HEK293 (cell line): Measurements from ENCODE around the gene CORO2B.

Experiments used
- IKZF3 ChIP-seq: fragments of 450-650 bp; IDR thresholded peaks from 2 replicates; pipeline ENCODE4 v1.5.0; 2018; ENCODE audit warnings: missing biosample characterization, mild to moderate bottlenecking, missing genetic modification characterization, moderate library complexity
- KLF7 ChIP-seq: fragments of 450-650 bp; formaldehyde crosslinking; IDR thresholded peaks from 2 replicates; pipeline ENCODE4 v1.5.1; 2016; ENCODE audit warnings: missing biosample characterization, missing genetic modification characterization, borderline replicate concordance
- KLF9 ChIP-seq: fragments of 450-650 bp; formaldehyde crosslinking; IDR thresholded peaks from 2 replicates; pipeline ENCODE4 v1.5.1; 2016; ENCODE audit warnings: missing biosample characterization, missing genetic modification characterization, low read depth
- MEIS1 ChIP-seq: sonication (generic); formaldehyde crosslinking; IDR thresholded peaks from 2 replicates; pipeline ENCODE4 v1.8.1; 2022; ENCODE audit warnings: missing genetic modification reagents, mild to moderate bottlenecking, borderline replicate concordance
- MYNN ChIP-seq: fragments of 450-650 bp; formaldehyde crosslinking; IDR thresholded peaks from 2 replicates; pipeline ENCODE4 v1.5.1; 2016; ENCODE audit warnings: missing biosample characterization, missing genetic modification characterization, borderline replicate concordance
- PRDM1 ChIP-seq: fragments of 450-650 bp; formaldehyde crosslinking; IDR thresholded peaks from 2 replicates; pipeline ENCODE4; 2016; ENCODE audit warnings: missing biosample characterization, missing genetic modification characterization
- SETDB1 ChIP-seq: IDR thresholded peaks from one replicate; pipeline ENCODE4 v1.6.1; 2017; ENCODE audit warnings: mild to moderate bottlenecking, low read length, moderate library complexity, mixed read lengths; ENCODE audit not compliant: insufficient read length
- SP3 ChIP-seq: fragments of 450-650 bp; formaldehyde crosslinking; IDR thresholded peaks from 2 replicates; pipeline ENCODE4 v1.5.1; 2016; ENCODE audit warnings: missing biosample characterization, missing genetic modification characterization
- TCF7L2 ChIP-seq: IDR thresholded peaks from 2 replicates; pipeline ENCODE4 v1.6.1; 2011; ENCODE audit warnings: low read depth, mild to moderate bottlenecking, inconsistent platforms, low read length, moderate library complexity, borderline replicate concordance
- WT1 ChIP-seq: fragments of 450-650 bp; formaldehyde crosslinking; IDR thresholded peaks from 2 replicates; pipeline ENCODE4 v1.5.1; 2016; ENCODE audit warnings: missing biosample characterization, missing genetic modification characterization
- ZBTB7A ChIP-seq: fragments of 450-650 bp; formaldehyde crosslinking; IDR thresholded peaks from 2 replicates; pipeline ENCODE4 v1.5.1; 2016; ENCODE audit warnings: low read depth, missing biosample characterization, missing genetic modification characterization
- ZEB2 ChIP-seq: fragments of 450-650 bp; formaldehyde crosslinking; IDR thresholded peaks from 2 replicates; pipeline ENCODE4 v1.5.1; 2016; ENCODE audit warnings: missing biosample characterization, missing genetic modification characterization
- ZFP69B ChIP-seq: fragments of 450-650 bp; formaldehyde crosslinking; IDR thresholded peaks from 2 replicates; pipeline ENCODE4 v1.5.1; 2016; ENCODE audit warnings: missing biosample characterization, missing genetic modification characterization
- ZNF10 ChIP-seq: fragments of 450-650 bp; formaldehyde crosslinking; IDR thresholded peaks from 2 replicates; pipeline ENCODE4 v1.5.1; 2017; ENCODE audit warnings: missing biosample characterization, missing genetic modification characterization
- ZNF132 ChIP-seq: fragments of 450-650 bp; formaldehyde crosslinking; IDR thresholded peaks from 2 replicates; pipeline ENCODE4 v1.5.1; 2017; ENCODE audit warnings: missing biosample characterization, missing genetic modification characterization, borderline replicate concordance
- ZNF138 ChIP-seq: fragments of 450-650 bp; formaldehyde crosslinking; IDR thresholded peaks from 2 replicates; pipeline ENCODE4 v1.5.1; 2016; ENCODE audit warnings: missing biosample characterization, missing genetic modification characterization, borderline replicate concordance
- ZNF140 ChIP-seq: fragments of 450-650 bp; formaldehyde crosslinking; IDR thresholded peaks from 2 replicates; pipeline ENCODE4 v1.5.1; 2016; ENCODE audit warnings: missing biosample characterization, missing genetic modification characterization
- ZNF146 ChIP-seq: fragments of 450-650 bp; formaldehyde crosslinking; IDR thresholded peaks from 2 replicates; pipeline ENCODE4 v1.5.1; 2016; ENCODE audit warnings: missing biosample characterization, missing genetic modification characterization
- ZNF157 ChIP-seq: fragments of 450-650 bp; formaldehyde crosslinking; IDR thresholded peaks from 2 replicates; pipeline ENCODE4 v1.5.1; 2016; ENCODE audit warnings: missing biosample characterization, missing genetic modification characterization
- ZNF169 ChIP-seq: fragments of 450-650 bp; formaldehyde crosslinking; IDR thresholded peaks from 2 replicates; pipeline ENCODE4 v1.5.1; 2016; ENCODE audit warnings: missing biosample characterization, missing genetic modification characterization
- ZNF335 ChIP-seq: fragments of 450-650 bp; formaldehyde crosslinking; conservative IDR thresholded peaks from 2 replicates; pipeline ENCODE4 v1.5.1; 2016; ENCODE audit warnings: missing biosample characterization, missing genetic modification characterization
- ZNF350 ChIP-seq: fragments of 450-650 bp; formaldehyde crosslinking; IDR thresholded peaks from 2 replicates; pipeline ENCODE4 v1.5.0; 2017; ENCODE audit warnings: missing biosample characterization, mild to moderate bottlenecking, missing genetic modification characterization
- ZNF426 ChIP-seq: fragments of 450-650 bp; formaldehyde crosslinking; IDR thresholded peaks from 2 replicates; pipeline ENCODE4 v1.5.1; 2017; ENCODE audit warnings: missing biosample characterization, missing genetic modification characterization, mild to moderate bottlenecking, inconsistent platforms, moderate library complexity
- ZNF433 ChIP-seq: fragments of 450-650 bp; formaldehyde crosslinking; IDR thresholded peaks from 2 replicates; pipeline ENCODE4 v1.5.1; 2016; ENCODE audit warnings: missing biosample characterization, missing genetic modification characterization, low read depth
- ZNF473 ChIP-seq: fragments of 450-650 bp; formaldehyde crosslinking; IDR thresholded peaks from 2 replicates; pipeline ENCODE4 v1.5.1; 2017; ENCODE audit warnings: missing biosample characterization, missing genetic modification characterization
- ZNF510 ChIP-seq: fragments of 450-650 bp; formaldehyde crosslinking; IDR thresholded peaks from 2 replicates; pipeline ENCODE4 v1.5.1; 2018; ENCODE audit warnings: mild to moderate bottlenecking, missing genetic modification characterization, missing biosample characterization; ENCODE audit not compliant: insufficient replicate concordance
- ZNF521 ChIP-seq: fragments of 450-650 bp; formaldehyde crosslinking; IDR thresholded peaks from 2 replicates; pipeline ENCODE4 v1.5.1; 2017; ENCODE audit warnings: missing biosample characterization, mild to moderate bottlenecking, missing genetic modification characterization
- ZNF529 ChIP-seq: fragments of 450-650 bp; formaldehyde crosslinking; IDR thresholded peaks from 2 replicates; pipeline ENCODE4 v1.5.1; 2017; ENCODE audit warnings: missing genetic modification characterization, missing biosample characterization; ENCODE audit not compliant: insufficient replicate concordance
- ZNF560 ChIP-seq: fragments of 450-650 bp; formaldehyde crosslinking; IDR thresholded peaks from 2 replicates; pipeline ENCODE4 v1.5.1; 2017; ENCODE audit warnings: missing biosample characterization, missing genetic modification characterization, borderline replicate concordance
- ZNF596 ChIP-seq: fragments of 450-650 bp; IDR thresholded peaks from 2 replicates; pipeline ENCODE4 v1.5.0; 2018; ENCODE audit warnings: missing biosample characterization, mild to moderate bottlenecking, missing genetic modification characterization, moderate library complexity
- ZNF670 ChIP-seq: fragments of 450-650 bp; formaldehyde crosslinking; IDR thresholded peaks from 2 replicates; pipeline ENCODE4 v1.5.1; 2016; ENCODE audit warnings: missing biosample characterization, missing genetic modification characterization, low read depth
- ZNF701 ChIP-seq: fragments of 450-650 bp; formaldehyde crosslinking; IDR thresholded peaks from 2 replicates; pipeline ENCODE4 v1.5.1; 2016; ENCODE audit warnings: missing biosample characterization, missing genetic modification characterization
- ZSCAN16 ChIP-seq: fragments of 450-650 bp; formaldehyde crosslinking; IDR thresholded peaks from 2 replicates; pipeline ENCODE4 v1.5.1; 2016; ENCODE audit warnings: missing biosample characterization, missing genetic modification characterization
- ZSCAN23 ChIP-seq: fragments of 450-650 bp; formaldehyde crosslinking; IDR thresholded peaks from 2 replicates; pipeline ENCODE4 v1.5.1; 2016; ENCODE audit warnings: missing biosample characterization, missing genetic modification characterization
- TF ChIP-seq, protein P1 (sequence below): fragments of 450-650 bp; formaldehyde crosslinking; optimal IDR thresholded peaks from 2 replicates; pipeline ENCODE3; 2016; ENCODE audit warnings: missing biosample characterization, mild to moderate bottlenecking, missing genetic modification characterization
- TF ChIP-seq, protein P2 (sequence below): sonication (generic); formaldehyde crosslinking; IDR thresholded peaks from 2 replicates; pipeline ENCODE4 v1.8.1; 2022; ENCODE audit warnings: mild to moderate bottlenecking, moderate library complexity, missing genetic modification reagents
- TF ChIP-seq, protein P3 (sequence below): fragments of 450-650 bp; IDR thresholded peaks from 2 replicates; pipeline ENCODE4 v1.5.1; 2018; ENCODE audit warnings: missing biosample characterization, missing genetic modification characterization

CORO2B gene

DNA sequence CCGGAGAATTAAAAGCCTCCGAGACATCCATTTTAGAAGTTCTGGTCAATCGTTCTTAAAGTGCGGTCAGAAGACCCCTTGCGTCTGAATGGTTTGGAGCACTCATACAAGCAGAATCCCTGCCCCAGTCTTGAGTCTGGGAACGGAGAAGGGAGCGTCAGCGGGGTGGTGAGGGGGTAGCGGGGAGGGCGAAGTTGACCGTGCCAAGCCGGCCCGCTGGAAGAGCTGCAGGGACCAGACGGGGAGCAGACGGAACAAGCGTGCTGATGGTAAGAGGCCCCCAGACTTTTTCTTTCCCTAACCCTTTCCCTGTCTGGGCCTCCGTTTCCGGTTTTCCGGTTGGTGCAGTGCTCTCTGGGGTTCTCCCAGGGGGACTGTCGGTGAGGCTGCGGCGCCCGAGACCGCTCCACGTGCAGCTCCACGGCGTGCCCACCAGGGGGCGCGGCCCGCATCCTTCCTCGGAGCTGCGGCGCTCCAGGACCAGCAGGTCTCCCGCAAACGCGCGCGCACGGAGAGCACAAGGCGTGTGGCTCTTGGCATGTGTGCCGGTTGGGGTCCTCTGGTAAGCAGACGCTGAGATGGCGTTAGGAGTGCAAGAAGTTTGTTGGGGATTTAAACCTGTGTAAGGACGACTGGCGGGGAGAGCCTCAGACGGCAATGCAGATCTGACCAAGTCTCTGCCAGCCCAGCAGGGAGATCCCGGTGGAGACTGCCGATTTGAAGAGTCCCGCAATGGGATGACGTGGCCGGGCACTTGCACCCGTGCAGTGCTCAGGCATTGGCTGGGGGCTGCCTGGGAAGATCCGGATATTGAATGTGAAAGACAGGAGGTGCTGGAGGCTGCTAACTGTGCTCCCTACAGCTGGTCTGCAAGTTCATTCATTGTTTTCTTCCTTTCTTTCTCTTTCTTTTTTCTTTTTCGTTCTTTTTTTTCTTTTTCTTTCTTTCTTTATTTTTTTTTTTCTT, 19.2 kb upstream of the CORO2B start (continued):
- TF ChIP-seq ZNF433 (tag by site-specific recombination) (no peak), ZNF146 (tag by site-specific recombination) (no peak), SP3 (tag by site-specific recombination) (peak; percentile 20; the same call in 1 of the 2 replicates), ZSCAN16 (tag by site-specific recombination) (no peak; the same call in 1 of the 2 replicates), ZNF510 (tag by site-specific recombination) (no peak), TCF7L2 (no peak), ZFP69B (tag by site-specific recombination) (peak; percentile 59), ZNF473 (no peak), ZNF426 (tag by site-specific recombination) (no peak), KLF9 (tag by site-specific recombination) (no peak), ZNF169 (tag by site-specific recombination) (no peak), ZNF670 (tag by site-specific recombination) (no peak), ZNF701 (tag by site-specific recombination) (no peak), ZNF335 (tag by site-specific recombination) (peak; percentile 100), ZNF529 (tag by site-specific recombination) (no peak), ZNF560 (tag by site-specific recombination) (no peak), SETDB1 (no peak), ZNF10 (tag by site-specific recombination) (no peak), KLF7 (tag by site-specific recombination) (no peak), ZNF138 (tag by site-specific recombination) (no peak), ZNF157 (tag by site-specific recombination) (no peak), IKZF3 (tag by site-specific recombination) (peak; percentile 67), WT1 (tag by site-specific recombination) (peak; percentile 55; the same call in 1 of the 2 replicates), ZSCAN23 (tag by site-specific recombination) (no peak), PRDM1 (tag by site-specific recombination) (peak; percentile 94), MEIS1 (CRISPR knock-in tag) (no peak), ZNF521 (no peak), ZNF140 (tag by site-specific recombination) (no peak), MYNN (tag by site-specific recombination) (peak; percentile 63; the same call in 1 of the 2 replicates), ZBTB7A (no peak), ZEB2 (peak; percentile 98), ZNF350 (tag by site-specific recombination) (no peak), ZNF132 (tag by site-specific recombination) (no peak), ZNF596 (tag by site-specific recombination) (no peak)
- TF ChIP-seq, protein P1, sequence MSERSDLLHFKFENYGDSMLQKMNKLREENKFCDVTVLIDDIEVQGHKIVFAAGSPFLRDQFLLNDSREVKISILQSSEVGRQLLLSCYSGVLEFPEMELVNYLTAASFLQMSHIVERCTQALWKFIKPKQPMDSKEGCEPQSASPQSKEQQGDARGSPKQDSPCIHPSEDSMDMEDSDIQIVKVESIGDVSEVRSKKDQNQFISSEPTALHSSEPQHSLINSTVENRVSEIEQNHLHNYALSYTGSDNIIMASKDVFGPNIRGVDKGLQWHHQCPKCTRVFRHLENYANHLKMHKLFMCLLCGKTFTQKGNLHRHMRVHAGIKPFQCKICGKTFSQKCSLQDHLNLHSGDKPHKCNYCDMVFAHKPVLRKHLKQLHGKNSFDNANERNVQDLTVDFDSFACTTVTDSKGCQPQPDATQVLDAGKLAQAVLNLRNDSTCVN: peak; percentile 96
- TF ChIP-seq, protein P2, sequence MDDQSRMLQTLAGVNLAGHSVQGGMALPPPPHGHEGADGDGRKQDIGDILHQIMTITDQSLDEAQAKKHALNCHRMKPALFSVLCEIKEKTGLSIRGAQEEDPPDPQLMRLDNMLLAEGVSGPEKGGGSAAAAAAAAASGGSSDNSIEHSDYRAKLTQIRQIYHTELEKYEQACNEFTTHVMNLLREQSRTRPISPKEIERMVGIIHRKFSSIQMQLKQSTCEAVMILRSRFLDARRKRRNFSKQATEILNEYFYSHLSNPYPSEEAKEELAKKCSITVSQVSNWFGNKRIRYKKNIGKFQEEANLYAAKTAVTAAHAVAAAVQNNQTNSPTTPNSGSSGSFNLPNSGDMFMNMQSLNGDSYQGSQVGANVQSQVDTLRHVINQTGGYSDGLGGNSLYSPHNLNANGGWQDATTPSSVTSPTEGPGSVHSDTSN (CRISPR knock-in tag): peak; percentile 96
- TF ChIP-seq, protein P3, sequence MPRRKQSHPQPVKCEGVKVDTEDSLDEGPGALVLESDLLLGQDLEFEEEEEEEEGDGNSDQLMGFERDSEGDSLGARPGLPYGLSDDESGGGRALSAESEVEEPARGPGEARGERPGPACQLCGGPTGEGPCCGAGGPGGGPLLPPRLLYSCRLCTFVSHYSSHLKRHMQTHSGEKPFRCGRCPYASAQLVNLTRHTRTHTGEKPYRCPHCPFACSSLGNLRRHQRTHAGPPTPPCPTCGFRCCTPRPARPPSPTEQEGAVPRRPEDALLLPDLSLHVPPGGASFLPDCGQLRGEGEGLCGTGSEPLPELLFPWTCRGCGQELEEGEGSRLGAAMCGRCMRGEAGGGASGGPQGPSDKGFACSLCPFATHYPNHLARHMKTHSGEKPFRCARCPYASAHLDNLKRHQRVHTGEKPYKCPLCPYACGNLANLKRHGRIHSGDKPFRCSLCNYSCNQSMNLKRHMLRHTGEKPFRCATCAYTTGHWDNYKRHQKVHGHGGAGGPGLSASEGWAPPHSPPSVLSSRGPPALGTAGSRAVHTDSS (tag by site-specific recombination): no peak
